ENCODE measurements around the gene CPPED1. TPM values are rescaled to one million over a fixed set of nuclear protein-coding genes. Genes with fewer than 3 reads are reported as not detected.

CPPED1 gene
- total RNA-seq, 1 experiment from 2014 or later, result 7.9 TPM

GRCh38 chr16:12773221-12773620 is 30.5 kb downstream of the CPPED1 start:
- no peak overlapping the region for H2AK5ac ChIP-seq (ENCODE audit: insufficient read length, low read length)
- H3K79me1 ChIP-seq (ENCODE audit: insufficient read depth, low read depth, low read length, poor library complexity, severe bottlenecking), result no peaks in the 10 kb centered on the region
- Mint-ChIP-seq H3K4me3 (no peak overlapping the region), H3K27ac (no peak overlapping the region), H3K36me3 (ENCODE audit: insufficient read depth in 1 of 3, low read depth in 3 of 3) (peaks cover 3 to 15% (median 8%) of the 10 kb centered on the region in 3 experiments; a peak in 4 of 7 replicates), H3K9me3 (no peaks in the 10 kb centered on the region; a peak in 2 of 5 replicates), H3K4me1 (no peaks in the 10 kb centered on the region), H3K27me3 (ENCODE audit: low read depth) (no peaks in the 10 kb centered on the region)
- H2BK12ac ChIP-seq (ENCODE audit: insufficient read length, low read depth, low read length), result no peak overlapping the region
- no peak overlapping the region for H3K23ac ChIP-seq (ENCODE audit: insufficient read length, low read depth, low read length)
- no peaks in the 10 kb centered on the region for H3K79me2 ChIP-seq (ENCODE audit: insufficient read depth, low read length)
- H2BK15ac ChIP-seq (ENCODE audit: low read depth, low read length), result no peak overlapping the region
- no peak overlapping the region for H2BK5ac ChIP-seq (ENCODE audit: insufficient read length, low read length)
- no peak overlapping the region for H4K5ac ChIP-seq (ENCODE audit: insufficient read length, low read depth, low read length)
- H3K4me2 ChIP-seq (ENCODE audit: insufficient read depth, insufficient read length, low read length), result no peak overlapping the region
- no peak overlapping the region for H3K9ac ChIP-seq (ENCODE audit: extremely low read depth, insufficient read length, low read length)
- no peak overlapping the region for H3K27ac ChIP-seq (ENCODE audit: insufficient read length, low read depth, low read length)
- H3K4me1 ChIP-seq (ENCODE audit: insufficient read depth, low read length), result no peaks in the 10 kb centered on the region
- no peaks in the 10 kb centered on the region for H3K23me2 ChIP-seq (ENCODE audit: insufficient read length, low read depth, low read length, poor library complexity, severe bottlenecking)
- H4K8ac ChIP-seq (replicated peaks; ENCODE audit: insufficient read length, low read depth, low read length), result no peak overlapping the region
- H2AFZ ChIP-seq (ENCODE audit: low read length), result no peak overlapping the region
- H3K27me3 ChIP-seq (ENCODE audit: insufficient read depth, low read length), result no peaks in the 10 kb centered on the region
- H2BK120ac ChIP-seq (ENCODE audit: low read depth, low read length, poor library complexity, severe bottlenecking), result no peak overlapping the region
- no peaks in the 10 kb centered on the region for H3K9me3 ChIP-seq (ENCODE audit: control insufficient read depth, low read depth, low read length)
- H4K20me1 ChIP-seq (ENCODE audit: control insufficient read depth, insufficient read depth, insufficient read length), result no peaks in the 10 kb centered on the region
- no peak overlapping the region for H3K18ac ChIP-seq (ENCODE audit: insufficient read length, low read depth, low read length)
- no peak overlapping the region for H3K56ac ChIP-seq (ENCODE audit: insufficient read length, low read depth, low read length)
- WGBS (ENCODE audit: extremely low coverage, insufficient read length, low lambda C conversion rate), result no CpG with 5 or more reads among the region's 8 CpGs
- TF ChIP-seq, protein P1, sequence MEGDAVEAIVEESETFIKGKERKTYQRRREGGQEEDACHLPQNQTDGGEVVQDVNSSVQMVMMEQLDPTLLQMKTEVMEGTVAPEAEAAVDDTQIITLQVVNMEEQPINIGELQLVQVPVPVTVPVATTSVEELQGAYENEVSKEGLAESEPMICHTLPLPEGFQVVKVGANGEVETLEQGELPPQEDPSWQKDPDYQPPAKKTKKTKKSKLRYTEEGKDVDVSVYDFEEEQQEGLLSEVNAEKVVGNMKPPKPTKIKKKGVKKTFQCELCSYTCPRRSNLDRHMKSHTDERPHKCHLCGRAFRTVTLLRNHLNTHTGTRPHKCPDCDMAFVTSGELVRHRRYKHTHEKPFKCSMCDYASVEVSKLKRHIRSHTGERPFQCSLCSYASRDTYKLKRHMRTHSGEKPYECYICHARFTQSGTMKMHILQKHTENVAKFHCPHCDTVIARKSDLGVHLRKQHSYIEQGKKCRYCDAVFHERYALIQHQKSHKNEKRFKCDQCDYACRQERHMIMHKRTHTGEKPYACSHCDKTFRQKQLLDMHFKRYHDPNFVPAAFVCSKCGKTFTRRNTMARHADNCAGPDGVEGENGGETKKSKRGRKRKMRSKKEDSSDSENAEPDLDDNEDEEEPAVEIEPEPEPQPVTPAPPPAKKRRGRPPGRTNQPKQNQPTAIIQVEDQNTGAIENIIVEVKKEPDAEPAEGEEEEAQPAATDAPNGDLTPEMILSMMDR (conservative IDR thresholded peaks at IDR 0.05), result no peak
- no peak overlapping the region for H3K14ac ChIP-seq (ENCODE audit: insufficient read depth, low read length)
- no peak overlapping the region for H2BK20ac ChIP-seq (ENCODE audit: low read depth, low read length, poor library complexity, severe bottlenecking)
- no peak for DNase-seq
- no peak overlapping the region for H3K4ac ChIP-seq (ENCODE audit: low read depth, low read length)
- H3T11ph ChIP-seq (ENCODE audit: low read length), result no peak overlapping the region
- no peak overlapping the region for H4K91ac ChIP-seq (ENCODE audit: insufficient read length, low read depth, low read length)
